Measurements from ENCODE around the gene AAGAB.
"Not testable (repeated sequence)": the region's sequence is repeated elsewhere in the genome, so short reads cannot be mapped to it uniquely, and the experiment has no call there.

The AAGAB gene

DNA sequence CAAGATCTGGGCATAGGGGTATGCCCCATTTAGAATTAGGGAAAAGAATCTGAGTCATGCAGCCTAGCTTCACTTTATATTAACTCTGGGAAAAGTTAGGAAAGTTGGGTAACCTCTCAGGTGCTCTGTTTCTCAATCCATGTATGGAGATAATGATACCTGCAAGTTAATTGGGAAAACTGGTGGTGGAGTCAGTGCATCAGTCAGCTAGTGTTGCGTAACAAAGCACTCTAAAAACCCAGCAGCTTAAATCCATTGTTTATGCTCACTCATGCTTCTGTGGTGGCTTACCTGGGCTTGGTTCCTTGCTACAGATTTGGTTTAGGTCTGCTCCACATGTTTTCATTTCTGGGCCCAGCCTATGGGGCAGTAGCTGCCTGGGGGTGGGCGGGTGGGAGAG, 98.0 kb downstream of the AAGAB start:
- CTCF ChIA-PET = no interaction called here
- POLR2A ChIA-PET = interaction anchor here (0.6 kb wide), 1 partner anchor 612 kb away, joined by 3 read pairs; no protein-coding TSS in a partner anchor
- H3K27ac ChIP-seq (ENCODE audit: extremely low read depth, low read depth, low read length) = no peak overlapping the region
- TF ChIP-seq RBAK (tag by site-specific recombination; IDR thresholded peaks at IDR 0.05) (peak; percentile 98), ZNF658 (tag by site-specific recombination; IDR thresholded peaks at IDR 0.05) (no peak)
- H3K36me3 ChIP-seq (ENCODE audit: control insufficient read depth in 2 of 2, insufficient read depth in 1 of 2, low read length in 2 of 2) = no peaks in the 10 kb centered on the region
- H3K4me1 ChIP-seq (ENCODE audit: control insufficient read depth, insufficient read depth, low read length) = no peaks in the 10 kb centered on the region
- no peaks in the 10 kb centered on the region for H3K9me3 ChIP-seq (ENCODE audit: control insufficient read depth, insufficient read depth, low read depth, low read length)
- no peak overlapping the region for H3K4me3 ChIP-seq (ENCODE audit: low read depth, low read length)

DNA sequence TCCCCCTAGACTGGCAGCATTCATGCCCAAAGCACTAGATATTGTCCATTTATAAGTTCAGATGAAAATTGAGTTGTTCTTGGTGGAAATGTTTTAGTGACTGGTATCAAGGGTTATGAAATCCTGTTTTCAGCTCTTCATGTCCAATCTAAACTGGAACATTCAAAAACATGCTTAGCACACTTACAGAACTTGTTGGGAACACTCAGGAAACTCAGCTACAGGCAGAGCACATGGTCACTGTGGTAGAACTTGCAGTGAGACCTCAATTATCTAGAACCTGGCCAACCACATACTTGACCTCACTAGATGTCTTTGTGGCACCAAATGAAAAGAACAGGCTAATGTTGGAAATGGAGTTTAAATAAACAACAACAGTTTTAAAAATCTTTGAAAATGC, 100.2 kb downstream of the AAGAB start:
- no peaks in the 10 kb centered on the region for H3K36me3 ChIP-seq (ENCODE audit: control insufficient read depth in 2 of 2, insufficient read depth in 1 of 2, low read length in 2 of 2)
- no peak overlapping the region for H3K27ac ChIP-seq (ENCODE audit: extremely low read depth, low read depth, low read length)
- no peak overlapping the region for H3K4me3 ChIP-seq (ENCODE audit: low read depth, low read length)
- H3K9me3 ChIP-seq (ENCODE audit: control insufficient read depth, insufficient read depth, low read depth, low read length) = no peaks in the 10 kb centered on the region
- ChIA-PET POLR2A (no interaction called here), CTCF (interaction anchor here (0.7 to 0.9 kb wide), 3 partner anchors 20 to 69 kb away, joined by 3 to 4 read pairs (median 3); no protein-coding TSS in a partner anchor)
- TF ChIP-seq ZNF621 (tag by site-specific recombination; IDR thresholded peaks at IDR 0.05) (no peak), SP3 (tag by site-specific recombination; IDR thresholded peaks at IDR 0.05) (no peak), PRDM10 (tag by site-specific recombination; IDR thresholded peaks at IDR 0.05) (no peak), ZNF23 (tag by site-specific recombination; IDR thresholded peaks at IDR 0.05; ENCODE audit: borderline replicate concordance) (no peak), ZNF362 (tag by site-specific recombination; IDR thresholded peaks at IDR 0.05) (no peak), INSM2 (tag by site-specific recombination; IDR thresholded peaks at IDR 0.05) (no peak)
- H3K4me1 ChIP-seq (ENCODE audit: control insufficient read depth, insufficient read depth, low read length) = peaks cover 9% of the 10 kb centered on the region

DNA sequence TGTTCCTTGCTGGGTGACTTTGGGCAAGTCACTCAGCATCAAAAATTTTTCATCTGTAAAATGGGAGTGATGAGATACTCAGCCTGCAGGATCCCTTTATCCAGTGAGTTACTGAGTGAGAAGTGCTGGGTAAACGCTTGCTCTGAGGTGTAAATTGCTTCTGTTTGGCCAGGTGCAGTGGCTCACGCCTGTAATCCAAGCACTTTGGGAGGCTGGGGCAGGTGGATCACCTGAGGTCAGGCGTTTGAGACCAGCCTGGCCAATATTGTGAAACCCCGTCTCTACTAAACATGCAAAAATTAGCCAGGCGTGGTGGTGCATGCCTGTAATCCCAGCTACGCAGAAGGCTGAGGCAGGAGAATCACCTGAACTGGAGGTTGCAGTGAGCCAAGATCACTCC, 101.4 kb downstream of the AAGAB start:
- H3K27ac ChIP-seq (ENCODE audit: extremely low read depth, low read depth, low read length); H3K36me3 ChIP-seq (ENCODE audit: control insufficient read depth in 2 of 2, insufficient read depth in 1 of 2, low read length in 2 of 2); H3K4me3 ChIP-seq (ENCODE audit: low read depth, low read length); POLR2A ChIA-PET; CTCF ChIA-PET; H3K9me3 ChIP-seq (ENCODE audit: control insufficient read depth, insufficient read depth, low read depth, low read length): not testable (repeated sequence)
- peaks cover 20% of the 10 kb centered on the region for H3K4me1 ChIP-seq (ENCODE audit: control insufficient read depth, insufficient read depth, low read length)

GRCh38 chr15:67152429-67152828, 102.0 kb downstream of the AAGAB start:
- Histone ChIP-seq H3K9me3 (ENCODE audit: control insufficient read depth, insufficient read depth, low read depth, low read length) (no peaks in the 10 kb centered on the region), H3K36me3 (ENCODE audit: control insufficient read depth in 2 of 2, insufficient read depth in 1 of 2, low read length in 2 of 2) (no peaks in the 10 kb centered on the region), H3K4me3 (ENCODE audit: low read depth, low read length) (no peak overlapping the region), H3K4me1 (ENCODE audit: control insufficient read depth, insufficient read depth, low read length) (peaks cover 25% of the 10 kb centered on the region), H3K27ac (ENCODE audit: extremely low read depth, low read depth, low read length) (no peak overlapping the region)
- POLR2A ChIA-PET = no interaction called here
- TF ChIP-seq ZNF530 (tag by site-specific recombination; IDR thresholded peaks at IDR 0.05; ENCODE audit: low read depth) = no peak
- no peak for TF ChIP-seq FEZF1 (tag by site-specific recombination; IDR thresholded peaks at IDR 0.05)
- no peak for TF ChIP-seq ZNF174 (tag by site-specific recombination; IDR thresholded peaks at IDR 0.05)
- CTCF ChIA-PET = no interaction called here
